Measurements from ENCODE around the gene SEMA3E. TPM values are rescaled to one million over a fixed set of nuclear protein-coding genes. Genes with fewer than 3 reads are reported as not detected.

Gene SEMA3E
- polyA plus RNA-seq, 1 experiment, result not detected

- CTCF ChIA-PET, result interaction anchor here (0.6 kb wide), 1 partner anchor 8 kb away, joined by 6 read pairs; no protein-coding TSS in a partner anchor
- TF ChIP-seq, protein P1, sequence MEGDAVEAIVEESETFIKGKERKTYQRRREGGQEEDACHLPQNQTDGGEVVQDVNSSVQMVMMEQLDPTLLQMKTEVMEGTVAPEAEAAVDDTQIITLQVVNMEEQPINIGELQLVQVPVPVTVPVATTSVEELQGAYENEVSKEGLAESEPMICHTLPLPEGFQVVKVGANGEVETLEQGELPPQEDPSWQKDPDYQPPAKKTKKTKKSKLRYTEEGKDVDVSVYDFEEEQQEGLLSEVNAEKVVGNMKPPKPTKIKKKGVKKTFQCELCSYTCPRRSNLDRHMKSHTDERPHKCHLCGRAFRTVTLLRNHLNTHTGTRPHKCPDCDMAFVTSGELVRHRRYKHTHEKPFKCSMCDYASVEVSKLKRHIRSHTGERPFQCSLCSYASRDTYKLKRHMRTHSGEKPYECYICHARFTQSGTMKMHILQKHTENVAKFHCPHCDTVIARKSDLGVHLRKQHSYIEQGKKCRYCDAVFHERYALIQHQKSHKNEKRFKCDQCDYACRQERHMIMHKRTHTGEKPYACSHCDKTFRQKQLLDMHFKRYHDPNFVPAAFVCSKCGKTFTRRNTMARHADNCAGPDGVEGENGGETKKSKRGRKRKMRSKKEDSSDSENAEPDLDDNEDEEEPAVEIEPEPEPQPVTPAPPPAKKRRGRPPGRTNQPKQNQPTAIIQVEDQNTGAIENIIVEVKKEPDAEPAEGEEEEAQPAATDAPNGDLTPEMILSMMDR (IDR thresholded peaks at IDR 0.05; ENCODE audit: insufficient read depth, low read depth, low read length), result no peak
- Histone ChIP-seq H3K27me3 (ENCODE audit: control insufficient read depth, insufficient read depth, low read length) (no peaks in the 10 kb centered on the region), H3K36me3 (ENCODE audit: control insufficient read depth, insufficient read depth, low read length) (no peaks in the 10 kb centered on the region), H3K4me3 (ENCODE audit: low read depth, low read length) (no peak overlapping the region)
- DNase-seq (ENCODE audit: low read depth), result no peak
- POLR2A ChIA-PET, result interaction anchor here (0.8 kb wide), 1 partner anchor 257 kb away, joined by 3 read pairs; no protein-coding TSS in a partner anchor
Measured at GRCh38 chr7:83414947-83415346, 234.0 kb downstream of the SEMA3E start.

- H3K4me3 ChIP-seq (ENCODE audit: low read depth, low read length), result no peak overlapping the region
- TF ChIP-seq, protein P1 (IDR thresholded peaks at IDR 0.05; ENCODE audit: insufficient read depth, low read depth, low read length), result no peak
- H3K27me3 ChIP-seq (ENCODE audit: control insufficient read depth, insufficient read depth, low read length), result no peaks in the 10 kb centered on the region
- ChIA-PET POLR2A (no interaction called here), CTCF (interaction anchor here (1.2 kb wide), 1 partner anchor 245 kb away, joined by 3 read pairs; no protein-coding TSS in a partner anchor)
- no peaks in the 10 kb centered on the region for H3K36me3 ChIP-seq (ENCODE audit: control insufficient read depth, insufficient read depth, low read length)
- DNase-seq (ENCODE audit: low read depth), result no peak
Measured at GRCh38 chr7:83413831-83414230, 235.1 kb downstream of the SEMA3E start.

DNA sequence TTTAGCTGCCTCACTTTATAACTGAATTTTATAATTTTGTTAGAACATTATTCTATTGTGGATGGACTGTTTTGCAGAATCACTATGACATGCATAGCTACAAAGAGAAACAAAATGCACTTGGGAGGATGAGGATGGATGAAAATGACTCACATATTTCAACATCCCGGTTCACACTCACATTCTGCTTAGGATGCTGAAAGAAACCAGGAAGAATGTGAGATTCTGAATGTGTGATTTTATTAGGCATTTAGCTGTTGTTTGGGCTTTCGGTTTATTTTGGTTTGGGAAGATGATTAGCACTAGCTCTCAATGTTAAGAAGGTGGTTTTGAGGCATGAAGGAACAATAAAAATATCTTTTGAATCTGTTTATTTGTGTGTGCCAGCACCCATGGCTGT, 235.5 kb downstream of the SEMA3E start:
- Histone ChIP-seq H3K27me3 (ENCODE audit: control insufficient read depth, insufficient read depth, low read length) (no peaks in the 10 kb centered on the region), H3K36me3 (ENCODE audit: control insufficient read depth, insufficient read depth, low read length) (no peaks in the 10 kb centered on the region), H3K4me3 (ENCODE audit: low read depth, low read length) (no peak overlapping the region)
- TF ChIP-seq, protein P1 (IDR thresholded peaks at IDR 0.05; ENCODE audit: insufficient read depth, low read depth, low read length), result no peak
- DNase-seq (ENCODE audit: low read depth), result no peak
- CTCF ChIA-PET, result interaction anchor here (1.2 kb wide), 1 partner anchor 245 kb away, joined by 3 read pairs; no protein-coding TSS in a partner anchor
- POLR2A ChIA-PET, result no interaction called here

GRCh38 chr7:83410989-83411591, 237.8 kb downstream of the SEMA3E start:
- CTCF ChIA-PET, result interaction anchor here (0.9 to 1.8 kb wide), 4 partner anchors 102 to 248 kb away, joined by 4 to 11 read pairs (median 6); no protein-coding TSS in a partner anchor

GRCh38 chr7:83394776-83395175, 254.2 kb downstream of the SEMA3E start:
- no peak overlapping the region for H3K4me3 ChIP-seq (ENCODE audit: low read depth, low read length)
- CTCF ChIA-PET, result no interaction called here
- DNase-seq (ENCODE audit: low read depth), result no peak
- H3K27me3 ChIP-seq (ENCODE audit: control insufficient read depth, insufficient read depth, low read length), result no peaks in the 10 kb centered on the region
- POLR2A ChIA-PET, result no interaction called here
- TF ChIP-seq, protein P1 (IDR thresholded peaks at IDR 0.05; ENCODE audit: insufficient read depth, low read depth, low read length), result no peak
- H3K36me3 ChIP-seq (ENCODE audit: control insufficient read depth, insufficient read depth, low read length), result no peaks in the 10 kb centered on the region

More at GRCh38 chr7:83410989-83411591, 237.8 kb downstream of the SEMA3E start:
- DNase-seq (ENCODE audit: low read depth), result peak; percentile 4
- 0 out of 2 replicates have a peak, but pooled peaks cover 1% of the 10 kb centered on the region for H3K27me3 ChIP-seq (ENCODE audit: control insufficient read depth, insufficient read depth, low read length)
- TF ChIP-seq, protein P1 (IDR thresholded peaks at IDR 0.05; ENCODE audit: insufficient read depth, low read depth, low read length), result peak; percentile 67
- H3K36me3 ChIP-seq (ENCODE audit: control insufficient read depth, insufficient read depth, low read length), result no peaks in the 10 kb centered on the region
- POLR2A ChIA-PET, result no interaction called here
- H3K4me3 ChIP-seq (ENCODE audit: low read depth, low read length), result no peak overlapping the region
